T follicular helper cell (primary cell): ENCODE results near the gene GPC6.

ENCODE experiments used
- DNase-seq: peaks from one replicate; pipeline ENCODE4 v3.0.0-alpha.2; 2020; ENCODE audit warnings: low read depth

GPC6 gene

DNA sequence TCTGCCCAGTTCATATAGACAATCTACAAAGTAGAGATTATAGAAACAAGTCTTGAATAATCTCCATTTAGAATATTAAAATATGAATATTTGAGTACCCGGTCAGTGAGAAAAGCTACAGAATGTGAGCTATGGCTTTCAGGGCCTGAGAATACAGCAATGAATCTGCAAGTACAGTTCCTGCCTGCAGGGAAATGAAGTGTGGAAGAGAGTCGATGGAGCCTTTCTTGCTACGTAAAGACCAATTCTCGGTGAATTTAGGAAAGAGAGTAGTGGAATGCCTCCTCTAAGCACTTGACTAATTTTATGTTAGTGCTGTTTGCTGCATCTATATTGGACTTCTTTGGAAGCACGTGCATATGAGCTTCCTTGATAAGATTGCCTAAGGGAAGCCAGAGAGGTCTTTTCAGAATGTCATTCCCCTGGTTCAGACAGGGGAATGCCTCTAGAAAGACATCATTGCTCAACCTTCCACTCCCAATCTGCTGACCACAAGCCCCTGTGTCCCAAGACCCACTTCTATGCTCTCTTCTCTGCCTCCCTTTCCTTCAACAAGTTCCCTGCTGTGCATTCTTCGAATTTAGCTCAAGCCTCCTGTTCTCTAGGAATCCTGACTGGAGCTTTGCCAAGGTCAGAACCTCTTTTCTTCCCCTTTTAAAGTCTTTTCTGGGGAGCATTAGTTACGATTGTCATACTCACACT, 41.9 kb downstream of the GPC6 start:
- no peak for DNase-seq

DNA sequence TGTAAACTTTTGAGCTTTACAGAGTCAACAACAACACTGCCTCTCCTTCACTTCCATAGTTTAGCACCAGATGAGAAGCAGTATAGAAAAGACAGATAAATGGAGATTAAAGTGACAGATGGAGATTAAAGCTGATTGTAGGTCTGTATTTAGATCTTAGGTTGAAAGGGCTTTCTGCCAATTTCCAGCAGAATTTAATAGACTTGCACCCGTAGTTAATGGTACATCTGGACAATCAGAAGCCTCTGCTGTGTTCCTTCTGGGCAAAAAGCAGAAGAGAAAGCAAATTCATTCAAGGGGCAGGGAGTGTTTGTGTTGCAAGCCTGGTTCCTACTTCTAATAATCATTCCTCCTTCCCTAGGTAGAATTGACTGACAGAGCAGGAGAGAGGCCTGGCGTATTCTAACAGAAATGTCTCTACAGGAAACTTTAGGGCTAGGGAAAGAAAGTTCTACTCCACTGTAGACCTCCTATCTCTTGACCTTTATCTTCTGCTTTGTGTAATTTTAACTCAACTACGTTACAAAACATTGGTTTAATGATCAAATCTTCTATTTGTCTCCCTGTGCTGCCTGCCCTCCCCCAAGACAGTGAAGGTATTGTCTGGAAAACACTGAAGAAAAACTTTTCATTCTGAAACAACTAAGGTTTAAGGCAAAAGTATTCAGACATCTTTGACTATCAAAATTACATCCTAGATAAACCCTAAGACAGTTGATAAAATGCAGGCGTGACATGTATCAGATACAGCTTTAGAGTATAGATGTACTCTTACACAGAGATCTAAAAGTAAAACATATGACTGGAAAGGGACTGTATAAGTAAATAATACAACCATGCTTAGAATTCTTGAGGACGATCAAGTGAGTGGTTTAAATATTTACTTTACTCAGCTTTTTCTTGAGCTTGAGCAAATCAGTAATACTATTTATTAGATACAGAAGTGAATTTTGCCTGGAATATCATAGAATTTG, 44.4 kb downstream of the GPC6 start:
- DNase-seq: no peak

DNA sequence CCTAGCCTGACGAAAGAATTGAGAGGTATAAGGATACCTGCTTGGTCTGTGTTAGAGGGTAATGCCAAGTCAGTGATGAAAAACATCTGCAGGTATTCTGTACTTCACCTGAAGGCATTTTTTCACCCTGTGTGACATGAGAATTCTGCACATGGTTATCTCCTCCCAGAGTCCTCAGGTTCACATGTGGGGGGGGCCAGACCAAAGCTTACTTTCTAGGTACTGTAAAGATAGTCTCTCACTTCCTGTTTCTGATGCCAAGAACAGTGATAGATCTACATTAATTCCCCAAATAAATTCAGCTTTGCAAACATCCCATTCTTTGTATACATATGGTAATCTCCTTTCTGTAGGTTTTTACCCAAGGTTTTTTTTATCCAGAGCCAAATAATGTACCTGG, 53.4 kb downstream of the GPC6 start:
- DNase-seq: no peak

DNA sequence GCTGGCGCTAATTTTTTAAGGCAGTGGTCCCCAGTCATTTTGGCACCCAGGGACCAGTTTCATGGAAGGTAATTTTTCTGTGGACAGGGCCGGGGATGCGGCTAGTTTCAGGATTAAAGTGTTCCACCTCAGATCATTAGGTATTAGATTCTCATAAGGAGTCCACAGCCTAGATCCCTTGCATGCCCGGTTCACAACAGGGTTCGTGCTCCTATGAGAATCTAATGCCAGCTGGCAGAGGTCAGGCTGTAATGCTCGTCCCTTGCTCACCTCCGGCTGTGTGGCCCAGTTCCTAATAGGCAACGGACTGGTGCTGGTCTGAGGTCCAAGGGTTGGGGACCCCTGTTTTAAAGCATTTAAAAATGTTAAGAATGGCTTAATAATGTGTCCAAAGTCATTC, 54.1 kb downstream of the GPC6 start:
- DNase-seq: no peak

DNA sequence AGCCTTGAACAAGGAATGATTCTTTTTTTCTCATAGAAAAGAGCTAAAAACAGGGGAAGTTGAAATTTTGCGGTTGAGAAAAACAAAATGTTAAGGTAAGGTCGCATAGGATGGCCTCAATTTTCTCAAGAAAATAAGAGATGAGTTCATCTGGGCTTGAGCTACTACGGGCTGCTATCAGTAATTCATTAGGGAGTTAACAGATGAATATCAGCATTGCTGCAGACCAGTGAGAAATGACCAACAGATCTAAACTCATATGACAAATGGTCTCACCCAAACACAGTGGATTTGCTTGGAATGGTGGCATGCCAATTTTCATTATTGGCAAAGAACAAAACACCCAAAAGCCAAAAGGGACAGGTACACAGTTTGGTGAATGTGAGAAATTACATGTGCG, 56.6 kb downstream of the GPC6 start:
- DNase-seq: no peak

DNA sequence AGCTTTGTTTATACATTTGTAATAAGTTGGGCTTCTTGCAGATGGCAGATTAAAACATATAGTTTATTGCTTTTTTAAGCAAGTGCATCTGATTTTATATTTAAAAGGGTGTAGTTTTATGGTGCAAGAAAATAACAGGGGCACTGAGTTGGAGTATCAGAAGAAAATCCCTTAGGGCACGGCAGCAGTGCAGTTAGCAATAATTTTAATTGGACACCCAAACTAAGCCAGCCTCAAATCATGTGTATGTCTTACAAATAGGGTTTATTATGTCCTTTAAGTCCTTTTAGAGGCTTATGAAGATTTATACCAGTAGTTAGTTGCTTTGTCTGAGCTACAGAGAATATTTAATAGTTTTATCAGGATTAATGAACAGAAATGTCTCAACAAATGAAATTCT, 57.5 kb downstream of the GPC6 start:
- DNase-seq: no peak

DNA sequence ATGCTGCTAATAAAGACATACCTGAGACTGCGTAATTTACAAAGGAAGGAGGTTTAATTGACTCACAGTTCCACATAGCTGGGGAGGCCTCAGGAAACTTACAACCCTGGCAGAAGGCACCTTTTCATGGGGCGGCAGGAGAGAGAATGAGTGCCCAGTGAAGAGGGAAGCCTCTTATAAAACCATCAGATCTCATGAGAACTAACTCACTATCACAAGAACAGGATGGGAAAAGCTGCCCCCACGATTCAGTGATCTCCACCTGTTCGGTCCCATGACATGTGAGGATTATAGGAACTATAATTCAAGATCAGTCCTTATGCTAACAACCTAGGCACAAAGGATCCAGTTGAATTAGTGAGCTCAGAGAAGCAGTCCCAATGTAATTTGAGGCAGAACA, 59.4 kb downstream of the GPC6 start:
- no peak for DNase-seq

DNA sequence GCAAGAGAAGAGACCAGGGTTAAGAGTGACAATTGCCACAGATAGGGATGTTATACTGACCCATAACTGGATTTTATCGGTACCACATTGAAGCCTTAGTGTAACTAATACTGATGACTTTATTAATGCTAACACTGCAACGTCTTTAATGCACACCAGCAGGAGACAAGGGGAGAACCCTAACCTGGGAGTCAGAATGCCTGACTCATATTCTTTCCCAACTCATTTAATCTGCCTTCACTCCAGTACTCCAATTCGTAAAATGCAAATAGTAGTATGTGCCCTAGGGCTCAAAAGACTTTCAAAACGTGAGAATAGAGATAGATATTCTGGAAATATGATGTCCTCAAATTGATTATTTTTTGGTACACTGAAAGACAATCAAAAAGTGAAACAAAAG, 62.4 kb downstream of the GPC6 start:
- no peak for DNase-seq

DNA sequence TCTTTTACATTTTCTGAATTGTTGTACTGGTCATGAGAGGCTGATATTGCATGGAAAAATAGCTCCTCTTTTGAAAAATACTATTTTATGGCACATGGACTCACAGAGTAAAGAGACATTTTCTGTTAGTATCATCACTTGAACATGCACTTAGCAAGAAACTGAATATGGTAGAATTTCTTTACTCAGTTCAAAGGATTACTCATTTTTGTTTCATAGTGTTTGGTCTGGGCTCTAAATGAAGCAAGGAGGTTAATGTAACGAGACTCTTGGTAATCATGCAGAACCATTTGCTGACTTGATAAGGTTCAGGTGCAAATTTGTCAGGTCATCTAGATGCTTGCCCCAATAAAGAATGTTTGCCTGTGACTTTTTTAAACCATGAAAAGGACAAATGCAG, 63.2 kb downstream of the GPC6 start:
- no peak for DNase-seq

DNA sequence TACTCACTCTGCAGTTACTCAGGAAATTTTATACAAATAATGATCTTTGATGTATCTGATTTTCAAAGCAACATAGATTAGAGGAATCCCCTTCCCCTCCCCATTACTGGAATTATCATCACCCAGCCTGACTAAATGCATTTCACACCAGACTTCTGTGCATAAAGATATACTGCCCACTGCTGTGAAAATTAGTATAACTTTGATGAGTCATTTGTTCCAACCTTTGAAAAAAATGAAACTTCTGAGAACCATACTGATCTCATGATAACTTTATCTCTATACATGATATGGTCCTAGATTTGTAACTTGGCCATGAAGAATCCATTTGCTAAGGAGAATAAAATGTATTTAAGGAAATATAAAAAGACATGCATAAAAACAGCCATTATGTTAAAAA, 63.9 kb downstream of the GPC6 start:
- DNase-seq: no peak

DNA sequence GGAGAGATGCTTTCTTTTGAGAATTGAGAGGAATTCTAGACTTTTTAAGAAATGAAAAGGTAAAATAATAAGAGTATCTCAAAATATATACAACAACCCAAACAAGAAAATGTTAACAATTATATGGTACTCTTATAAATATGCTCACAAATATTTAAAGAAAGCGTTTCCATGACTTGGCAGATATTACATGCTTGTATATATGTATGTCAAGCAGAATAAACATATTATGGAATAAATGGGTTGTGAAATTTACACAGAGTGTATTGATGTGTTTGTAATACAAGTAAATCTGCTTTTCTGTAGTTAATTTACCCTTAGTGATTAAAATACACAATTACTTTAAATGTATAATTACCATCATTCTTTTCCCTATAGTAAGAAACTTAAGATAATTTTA, 65.8 kb downstream of the GPC6 start:
- no peak for DNase-seq

DNA sequence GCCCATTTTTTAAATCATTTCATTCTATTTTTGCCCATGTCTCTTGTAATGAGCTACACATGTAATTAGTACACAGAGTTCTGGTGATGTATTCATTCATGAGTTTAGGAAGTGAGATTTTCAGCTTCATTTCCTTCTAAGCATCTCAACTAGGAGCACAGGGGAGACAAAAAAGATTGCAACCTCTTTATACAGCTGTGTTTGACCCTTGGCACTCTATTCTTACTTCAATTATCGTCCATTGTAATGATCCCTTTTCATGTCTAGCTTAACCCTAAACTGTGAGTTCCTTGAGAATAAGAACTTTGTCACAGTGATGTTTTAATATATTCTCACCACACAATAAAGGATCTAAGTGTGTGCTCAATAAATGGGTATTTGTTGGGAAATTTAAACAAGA, 67.1 kb downstream of the GPC6 start:
- DNase-seq: no peak

DNA sequence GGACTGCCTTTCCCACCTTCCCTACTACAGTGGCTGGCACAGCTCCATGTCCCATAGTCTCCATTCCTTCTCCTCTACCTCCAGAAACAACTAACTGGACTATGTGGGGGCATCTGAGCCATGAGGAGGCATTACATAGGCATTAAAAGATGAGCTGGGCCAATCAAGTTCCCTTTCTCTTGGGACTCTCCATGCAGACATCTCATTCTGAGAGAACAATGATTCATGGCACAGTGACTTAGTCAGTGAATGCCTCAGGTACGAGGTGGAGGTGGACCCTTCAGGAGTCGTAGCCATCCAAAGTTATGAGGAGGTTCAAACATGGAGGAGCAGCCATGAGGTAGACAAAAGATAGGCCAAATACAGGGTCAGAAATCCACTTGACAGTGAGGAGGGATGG, 70.0 kb downstream of the GPC6 start:
- DNase-seq: no peak

DNA sequence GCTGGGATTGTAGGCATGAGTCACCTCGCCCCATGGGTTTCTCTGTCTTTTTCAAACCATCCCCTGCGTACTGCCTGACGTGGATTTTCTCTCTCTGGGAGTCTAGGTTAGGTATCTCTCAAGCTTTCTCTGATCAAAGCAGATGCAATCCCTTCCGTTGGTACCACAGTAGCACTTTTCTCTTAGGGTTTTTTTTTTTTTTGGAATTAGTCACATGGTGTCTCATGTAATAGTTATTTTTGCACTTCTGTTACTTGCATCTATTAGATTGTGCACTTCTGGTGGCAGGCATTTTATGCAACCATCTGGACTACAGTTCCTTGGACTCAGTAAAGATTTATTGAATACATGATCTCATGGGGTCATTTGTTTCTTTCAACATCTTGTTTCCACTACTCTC, 72.1 kb downstream of the GPC6 start:
- no peak for DNase-seq

DNA sequence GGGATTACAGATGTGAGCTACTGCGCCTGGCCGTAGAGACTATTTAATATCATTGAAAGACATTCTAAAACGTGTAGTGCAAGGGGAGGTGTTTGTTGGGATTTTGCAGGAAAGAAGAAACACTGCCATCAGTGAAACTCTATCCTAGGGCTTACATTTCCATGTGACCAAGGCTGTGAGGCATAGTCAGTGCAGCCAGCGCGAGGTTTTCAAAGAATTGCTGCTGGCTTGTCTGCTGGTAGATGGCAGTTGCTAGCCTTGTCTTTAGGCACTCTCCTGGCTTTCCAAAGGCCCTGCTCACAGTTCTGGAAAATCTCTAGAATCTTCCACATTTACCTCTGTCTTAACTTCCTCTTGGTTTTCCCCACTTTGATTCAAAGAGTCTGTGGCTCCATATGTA, 77.5 kb downstream of the GPC6 start:
- no peak for DNase-seq

DNA sequence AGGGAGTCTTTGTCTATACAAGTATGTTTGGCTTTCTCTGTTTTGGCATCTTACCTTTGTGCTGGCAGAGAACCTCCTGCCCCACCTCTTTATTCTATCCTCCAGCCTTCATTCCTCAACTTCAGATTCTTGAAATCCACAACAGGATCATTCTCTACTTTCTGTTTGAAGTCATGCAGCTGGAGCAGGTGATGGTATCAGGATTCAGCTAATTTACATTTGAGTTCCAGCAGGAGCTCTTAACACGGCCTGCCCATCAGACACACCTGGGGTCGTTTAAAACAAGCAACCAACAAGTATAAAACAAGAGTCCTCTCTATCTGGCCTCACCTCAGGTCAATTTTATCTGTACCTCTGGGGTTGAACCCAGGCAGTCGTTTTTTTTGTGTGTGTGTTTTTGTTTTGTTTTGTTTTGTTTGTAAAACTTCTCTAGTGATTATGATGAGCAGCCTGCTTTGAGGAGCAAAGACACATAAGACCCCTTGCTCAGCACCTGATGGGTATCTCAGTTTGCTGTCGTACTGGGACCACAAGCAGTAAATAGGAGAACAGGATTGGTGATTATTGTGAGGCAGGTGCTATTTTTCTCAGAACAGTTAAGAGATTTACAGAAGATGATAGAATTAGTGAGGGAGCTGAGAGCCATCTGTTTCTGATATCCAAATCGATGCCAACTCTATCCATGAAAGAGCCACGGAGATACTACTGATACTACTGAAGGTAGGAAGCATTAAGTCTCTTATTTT, 78.4 kb downstream of the GPC6 start:
- no peak for DNase-seq

DNA sequence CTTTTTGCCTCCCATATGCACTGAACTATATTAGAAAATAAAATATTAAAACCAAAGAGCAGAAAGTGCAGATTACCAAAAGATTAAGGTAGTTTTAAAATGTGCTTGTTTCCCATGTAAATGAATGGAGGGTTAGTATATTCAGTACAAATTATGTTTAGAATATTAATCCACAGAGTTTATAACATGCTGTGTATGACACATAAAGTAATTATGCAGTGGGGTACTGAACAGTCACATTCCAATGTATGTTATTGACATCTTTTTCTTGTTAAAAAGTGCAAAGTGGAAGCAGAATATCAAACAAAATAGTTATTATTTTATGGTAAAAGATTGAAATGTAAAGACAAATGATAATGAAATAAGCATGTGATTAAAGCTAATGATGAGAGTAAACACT, 79.3 kb downstream of the GPC6 start:
- no peak for DNase-seq

DNA sequence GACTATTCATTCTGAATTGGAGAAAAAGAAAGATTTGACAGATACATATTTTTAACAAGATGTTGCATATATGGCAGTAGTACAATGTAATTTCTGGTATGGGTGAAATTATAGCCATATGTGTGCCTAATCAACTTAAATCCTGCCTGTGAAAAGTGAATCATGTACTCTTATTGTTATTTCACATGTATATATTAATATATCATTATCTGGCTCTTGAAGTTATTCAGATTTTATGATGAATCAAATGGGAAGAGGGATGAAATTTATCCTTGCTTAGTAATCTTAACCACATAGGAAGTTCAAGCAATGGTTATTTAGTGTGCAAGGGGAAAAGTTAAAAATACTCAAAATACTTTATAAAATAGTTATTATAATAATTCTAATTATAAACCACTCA, 80.5 kb downstream of the GPC6 start:
- DNase-seq: no peak

DNA sequence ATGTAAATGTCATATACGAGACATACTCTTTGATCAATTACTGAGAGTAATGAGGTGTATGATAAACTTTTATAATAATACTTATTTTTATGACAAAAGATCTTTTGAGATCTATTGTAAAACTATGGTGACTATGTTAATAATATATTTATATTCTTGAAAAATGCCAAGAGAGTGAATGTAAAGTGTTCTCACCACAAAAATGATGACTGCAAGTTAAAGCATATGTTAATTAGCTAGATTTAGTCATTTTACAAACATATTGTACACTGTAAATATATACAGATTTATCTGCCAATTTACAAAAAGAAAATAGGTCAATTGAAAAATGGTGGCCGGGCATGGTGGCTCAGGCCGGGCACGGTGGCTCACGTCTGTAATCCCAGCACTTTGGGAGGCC, 81.0 kb downstream of the GPC6 start:
- no peak for DNase-seq

DNA sequence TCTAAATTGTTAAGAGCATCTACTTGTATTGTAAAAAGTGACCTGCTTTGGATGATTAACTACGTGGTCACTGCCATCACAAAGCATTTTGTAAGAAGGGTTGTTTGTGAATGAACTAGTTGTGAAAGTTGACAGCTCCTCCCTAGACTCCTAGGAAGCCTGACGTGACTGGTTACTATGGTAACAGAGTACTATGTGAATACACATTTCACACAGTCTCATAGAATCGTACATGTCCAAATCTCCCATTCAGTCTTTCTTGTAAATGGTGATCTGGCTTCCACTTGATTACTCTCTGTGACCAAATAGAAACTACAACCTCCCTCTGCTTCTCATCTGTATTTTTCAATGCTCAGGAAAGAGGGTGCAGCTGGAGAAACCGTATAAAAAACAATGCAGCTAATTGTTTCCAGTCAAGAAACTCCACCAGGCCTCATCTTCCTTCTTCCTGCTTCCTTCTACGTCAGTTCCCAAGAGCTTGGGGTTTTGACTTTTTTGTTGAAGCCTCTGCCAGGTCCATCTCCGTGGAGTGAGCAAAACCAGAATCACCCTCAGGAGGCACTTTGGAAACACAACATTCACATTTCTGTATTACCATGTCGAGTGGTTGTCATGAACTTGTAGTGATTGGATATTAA, 83.4 kb downstream of the GPC6 start:
- DNase-seq: no peak

DNA sequence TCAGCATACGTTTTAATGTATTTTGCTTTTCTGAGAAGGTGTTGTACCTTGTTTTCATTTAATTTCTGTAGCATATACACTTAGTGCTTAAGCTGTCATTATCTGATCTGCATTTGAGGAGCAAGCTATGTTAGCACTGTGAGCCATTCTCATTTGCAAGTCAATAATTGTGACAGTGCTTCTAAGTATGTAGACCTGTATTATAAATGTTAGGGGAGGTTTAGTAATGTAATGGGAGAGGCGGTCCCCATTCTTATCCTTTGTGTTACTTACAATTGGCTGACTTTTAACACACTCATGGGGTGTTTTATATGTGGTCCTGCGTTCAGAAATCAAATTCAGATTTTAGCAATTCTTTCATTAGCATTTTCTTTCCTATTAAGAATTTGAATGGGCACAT, 90.2 kb downstream of the GPC6 start:
- DNase-seq: no peak

DNA sequence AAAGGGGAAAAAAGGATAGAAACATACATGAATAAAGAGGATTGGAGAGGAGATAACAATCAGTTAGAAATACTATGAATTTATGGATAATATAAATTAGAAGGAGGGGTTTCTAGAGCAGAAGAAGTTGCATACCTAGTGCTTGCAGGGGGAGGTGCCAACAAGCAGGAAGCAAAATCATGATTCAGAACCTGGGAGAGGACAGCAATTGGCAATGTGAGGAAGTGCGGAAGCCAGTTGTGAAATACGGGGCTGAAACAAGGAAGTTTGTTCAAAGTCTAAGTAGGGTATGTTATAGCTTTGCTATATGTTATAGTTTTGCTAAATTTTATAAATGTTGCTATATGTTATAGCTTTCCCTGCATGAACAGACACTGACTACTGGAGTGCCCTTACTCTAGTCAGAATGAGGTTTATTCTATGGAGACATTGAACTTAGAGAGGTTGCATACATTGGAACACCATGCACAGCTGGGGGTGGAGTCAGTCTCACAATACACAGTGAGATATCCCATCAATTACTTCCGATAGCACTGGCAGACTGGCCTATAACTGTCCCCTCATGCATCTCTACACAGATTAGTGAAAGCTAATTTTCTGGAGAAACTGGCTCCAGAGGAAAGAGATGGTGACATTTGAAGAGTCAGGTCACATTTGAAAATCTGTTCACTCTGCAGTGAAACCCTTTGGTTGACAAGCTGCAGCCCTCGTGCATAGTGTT, 92.1 kb downstream of the GPC6 start:
- no peak for DNase-seq
